Fibroblast of skin of back (primary cell): ENCODE measurements around the gene GPD2.
"Not testable (repeated sequence)": the region's sequence is repeated elsewhere in the genome, so short reads cannot be mapped to it uniquely, and the experiment has no call there.

Experiments used
- DNase-seq: peaks from one replicate; pipeline ENCODE4 v3.0.0-alpha.2; 2013

The GPD2 gene

GRCh38 chr2:156476021-156476849, 40.1 kb downstream of the GPD2 start:
- no peak for DNase-seq

GRCh38 chr2:156476850-156477206, 40.6 kb downstream of the GPD2 start:
- DNase-seq, result peak; percentile 70

GRCh38 chr2:156480376-156480775, 44.2 kb downstream of the GPD2 start:
- no peak for DNase-seq

- DNase-seq, result peak; percentile 47
Observed at GRCh38 chr2:156481312-156481711, 45.1 kb downstream of the GPD2 start.

GRCh38 chr2:156483741-156484173, 47.6 kb downstream of the GPD2 start:
- DNase-seq, result no peak

GRCh38 chr2:156486147-156486546, 50.0 kb downstream of the GPD2 start:
- peak; percentile 27 for DNase-seq

GRCh38 chr2:156486614-156487013, 50.4 kb downstream of the GPD2 start:
- DNase-seq, result no peak

GRCh38 chr2:156489195-156489594, 53.0 kb downstream of the GPD2 start:
- no peak for DNase-seq

GRCh38 chr2:156489750-156490465, 53.7 kb downstream of the GPD2 start:
- no peak for DNase-seq

GRCh38 chr2:156490466-156490840, 54.3 kb downstream of the GPD2 start:
- DNase-seq, result no peak

- no peak for DNase-seq
Observed at GRCh38 chr2:156491176-156491575, 55.0 kb downstream of the GPD2 start.

GRCh38 chr2:156492979-156493378, 56.8 kb downstream of the GPD2 start:
- no peak for DNase-seq

- not testable (repeated sequence) for DNase-seq
Observed at GRCh38 chr2:156495998-156496397, 59.8 kb downstream of the GPD2 start.

GRCh38 chr2:156505696-156506095, 69.5 kb downstream of the GPD2 start:
- DNase-seq, result no peak

- no peak for DNase-seq
Observed at GRCh38 chr2:156511122-156511521, 74.9 kb downstream of the GPD2 start.

- DNase-seq, result no peak
Observed at GRCh38 chr2:156511803-156512202, 75.6 kb downstream of the GPD2 start.

GRCh38 chr2:156512451-156512850, 76.3 kb downstream of the GPD2 start:
- peak; percentile 36 for DNase-seq

- DNase-seq, result no peak
Observed at GRCh38 chr2:156513219-156513618, 77.0 kb downstream of the GPD2 start.

- DNase-seq, result no peak
Observed at GRCh38 chr2:156517419-156517818, 81.2 kb downstream of the GPD2 start.

- DNase-seq, result no peak
Observed at GRCh38 chr2:156518138-156518537, 82.0 kb downstream of the GPD2 start.

GRCh38 chr2:156522864-156523440, 86.8 kb downstream of the GPD2 start:
- DNase-seq, result no peak

- DNase-seq, result no peak
Observed at GRCh38 chr2:156526950-156527636, 90.9 kb downstream of the GPD2 start.

GRCh38 chr2:156528583-156528982, 92.4 kb downstream of the GPD2 start:
- not testable (repeated sequence) for DNase-seq
